Measurements from ENCODE around the gene HTT.

The HTT gene

DNA sequence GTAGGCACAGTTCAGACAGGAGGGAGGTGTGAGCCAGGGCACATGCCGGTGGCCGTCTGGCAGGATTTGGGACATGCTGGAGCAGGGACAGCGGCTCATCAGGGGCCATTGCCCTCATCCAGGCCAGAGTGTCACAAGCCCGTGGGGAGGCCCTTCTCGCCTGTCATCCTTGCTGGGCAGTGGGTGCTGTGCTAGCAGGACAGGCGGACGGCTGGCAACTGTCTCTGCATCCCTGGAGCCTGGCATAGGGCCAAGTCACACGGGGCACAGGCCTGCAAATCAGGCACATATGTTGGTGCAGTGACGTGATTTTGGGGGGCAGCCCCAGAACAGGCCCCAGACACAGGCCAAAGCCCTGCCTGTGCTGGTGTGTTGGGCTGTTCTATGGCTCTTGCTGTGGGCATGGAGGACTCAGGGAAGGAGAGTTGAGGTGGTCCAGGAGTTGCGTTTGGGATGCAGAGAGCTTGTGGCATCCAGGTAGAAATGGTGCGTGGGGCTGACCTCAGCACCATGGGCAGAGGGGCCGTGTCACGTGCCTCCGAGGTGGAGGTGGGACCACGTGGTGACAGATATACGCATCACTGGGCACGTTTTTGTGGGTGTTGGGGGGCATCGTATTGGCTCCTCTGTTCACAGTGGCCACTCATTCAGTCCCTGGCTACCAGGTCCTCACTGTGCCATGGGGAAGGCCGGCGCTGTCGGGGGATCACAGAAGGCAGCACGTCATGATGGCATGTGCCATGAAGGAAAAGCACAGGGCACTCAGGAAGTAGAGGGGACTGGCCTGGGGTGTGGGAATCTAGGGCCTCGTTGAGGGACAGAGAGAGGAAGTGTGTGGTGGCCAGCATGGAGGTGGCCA, 159.9 kb downstream of the HTT start:
- no peak for DNase-seq (ENCODE audit: low read depth)

DNA sequence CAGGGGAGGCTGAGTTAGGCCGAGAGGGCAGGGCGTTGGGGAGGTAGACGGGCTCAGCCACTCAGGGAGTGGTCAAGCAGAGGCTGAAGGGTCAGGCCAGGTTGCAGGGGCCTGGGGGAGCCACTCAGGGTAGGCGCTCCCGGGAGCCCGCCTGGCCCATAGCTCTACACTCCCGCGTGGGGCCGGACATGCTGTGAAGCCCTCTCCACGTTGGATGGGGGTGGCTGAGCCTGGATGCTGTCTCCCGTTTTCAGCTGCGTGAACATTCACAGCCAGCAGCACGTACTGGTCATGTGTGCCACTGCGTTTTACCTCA, 160.5 kb downstream of the HTT start:
- no peak for DNase-seq (ENCODE audit: low read depth)

DNA sequence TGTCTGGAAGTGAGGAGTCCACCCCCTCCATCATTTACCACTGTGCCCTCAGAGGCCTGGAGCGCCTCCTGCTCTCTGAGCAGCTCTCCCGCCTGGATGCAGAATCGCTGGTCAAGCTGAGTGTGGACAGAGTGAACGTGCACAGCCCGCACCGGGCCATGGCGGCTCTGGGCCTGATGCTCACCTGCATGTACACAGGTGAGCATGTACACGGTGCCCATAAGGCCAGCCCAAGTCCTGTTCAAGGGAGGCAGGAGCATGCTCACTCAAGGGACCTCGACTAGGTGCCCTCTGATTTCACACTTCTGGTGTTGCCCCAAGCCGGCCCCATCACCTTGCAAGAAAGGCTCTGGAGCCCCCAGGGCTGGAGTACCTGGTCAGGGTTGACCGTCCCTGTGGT, 161.1 kb downstream of the HTT start:
- no peak for DNase-seq (ENCODE audit: low read depth)

DNA sequence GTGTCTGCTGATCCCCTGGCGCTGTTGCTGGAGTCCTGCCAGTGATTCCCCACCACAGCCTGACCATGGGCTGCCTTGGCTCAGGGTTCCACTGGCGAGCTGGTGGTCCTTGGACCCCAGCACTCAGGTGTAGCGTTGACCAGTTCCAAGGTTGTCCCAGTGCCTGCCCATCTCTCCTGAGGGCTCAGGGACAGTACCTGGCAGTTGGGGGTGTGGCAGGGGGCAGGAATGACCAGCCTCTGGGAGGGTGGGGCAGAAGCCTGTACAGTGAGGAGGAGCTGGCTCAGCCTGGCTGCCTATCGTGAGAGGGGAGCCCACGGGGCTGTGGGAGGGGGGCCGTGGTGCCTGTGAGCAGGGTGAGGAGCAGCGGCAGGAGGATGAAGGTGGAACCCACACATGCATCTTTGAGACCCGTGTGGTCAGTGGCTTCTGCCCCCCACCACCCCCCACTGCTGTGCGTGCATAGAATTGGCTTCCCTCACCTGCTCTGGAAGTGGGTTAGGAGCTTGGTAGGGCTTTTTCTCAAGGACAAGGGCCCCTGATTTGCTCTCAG, 161.9 kb downstream of the HTT start:
- DNase-seq (ENCODE audit: low read depth) = no peak

DNA sequence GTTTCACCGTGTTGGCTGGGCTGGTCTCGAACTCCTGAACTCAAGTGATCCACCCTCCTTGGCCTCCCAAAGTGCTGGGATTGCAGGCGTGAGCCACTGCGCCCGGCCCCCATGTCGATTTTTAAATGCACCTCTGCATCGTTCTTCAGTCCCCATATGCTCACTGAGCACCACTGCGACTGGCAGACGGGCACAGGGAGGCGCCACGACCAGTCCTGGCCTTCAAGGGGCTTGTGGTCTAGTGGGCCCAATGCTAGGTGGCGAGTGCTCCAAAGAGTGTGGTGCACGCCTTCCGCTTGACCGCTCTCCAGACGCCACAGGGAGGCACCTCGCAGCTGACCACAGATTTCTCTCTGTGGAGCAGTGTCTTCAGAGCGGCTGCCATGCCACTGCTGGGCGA, 162.8 kb downstream of the HTT start:
- no peak for DNase-seq (ENCODE audit: low read depth)

DNA sequence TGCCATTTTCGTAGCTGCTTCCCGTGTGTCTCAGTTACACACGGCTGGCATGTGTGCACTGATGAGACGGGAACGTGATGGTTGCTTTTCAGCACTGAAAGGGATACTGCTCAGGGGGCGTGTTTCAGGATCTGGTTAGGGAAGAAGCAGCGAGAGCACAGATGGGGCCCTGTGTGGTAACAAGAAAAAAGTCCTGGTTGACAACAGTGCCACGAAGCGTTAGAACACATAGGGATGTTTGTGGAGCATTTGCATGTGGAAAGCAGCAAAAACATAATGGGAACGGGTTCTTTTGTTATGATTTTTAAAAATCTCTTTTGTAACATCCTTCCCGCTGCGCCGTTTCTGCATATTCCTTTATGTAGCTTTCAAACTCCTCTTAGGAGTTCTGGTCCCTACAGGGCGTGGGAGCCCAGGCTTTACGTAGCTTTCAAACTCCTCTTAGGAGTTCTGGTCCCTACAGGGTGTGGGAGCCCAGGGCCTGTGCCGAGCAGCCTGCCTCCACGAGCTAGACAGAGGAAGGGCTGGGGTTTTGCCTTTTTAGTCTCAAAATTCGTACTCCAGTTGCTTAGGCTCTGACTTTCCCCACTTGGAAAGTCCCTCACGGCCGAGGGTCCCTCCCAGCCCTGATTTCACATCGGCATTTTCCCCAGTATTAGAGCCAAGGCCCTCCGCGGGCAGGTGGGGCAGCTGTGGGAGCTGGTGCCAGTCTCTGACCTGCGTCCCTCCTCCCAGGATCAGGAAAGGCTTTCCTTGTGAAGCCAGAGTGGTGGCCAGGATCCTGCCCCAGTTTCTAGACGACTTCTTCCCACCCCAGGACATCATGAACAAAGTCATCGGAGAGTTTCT, 163.5 kb downstream of the HTT start:
- no peak for DNase-seq (ENCODE audit: low read depth)

DNA sequence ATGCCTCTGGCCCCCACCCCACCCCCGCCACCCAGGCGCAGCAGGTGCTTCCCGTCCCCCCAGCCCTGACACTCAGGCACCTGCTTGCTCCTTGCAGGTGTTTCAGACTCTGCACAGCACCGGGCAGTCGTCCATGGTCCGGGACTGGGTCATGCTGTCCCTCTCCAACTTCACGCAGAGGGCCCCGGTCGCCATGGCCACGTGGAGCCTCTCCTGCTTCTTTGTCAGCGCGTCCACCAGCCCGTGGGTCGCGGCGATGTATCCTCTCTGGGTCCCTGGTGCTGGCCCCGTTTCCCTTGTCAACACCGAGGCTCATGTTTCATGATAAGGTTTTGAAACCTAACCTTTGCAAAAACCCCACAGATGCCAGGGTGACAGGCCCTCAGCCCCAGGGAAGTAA, 164.2 kb downstream of the HTT start:
- no peak for DNase-seq (ENCODE audit: low read depth)

DNA sequence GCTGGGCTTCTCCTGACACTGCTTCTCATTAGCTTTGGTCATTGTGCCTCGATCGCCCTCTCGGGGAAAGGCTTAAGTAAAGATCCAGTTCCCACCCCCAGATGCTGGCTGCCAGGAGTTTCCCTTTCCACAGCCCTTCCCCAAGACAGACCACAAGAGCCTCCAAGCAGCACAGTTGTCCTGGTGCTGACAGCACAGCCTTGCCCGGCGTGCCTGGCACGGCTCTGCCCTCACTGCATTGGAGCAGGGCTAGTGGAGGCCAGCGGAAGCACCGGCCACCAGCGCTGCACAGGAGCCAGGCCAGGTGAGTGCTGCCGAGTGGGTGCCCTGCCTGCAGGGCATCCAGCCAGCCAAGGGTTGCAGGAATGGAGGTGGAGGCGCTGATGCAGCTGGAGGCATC, 164.8 kb downstream of the HTT start:
- no peak for DNase-seq (ENCODE audit: low read depth)

DNA sequence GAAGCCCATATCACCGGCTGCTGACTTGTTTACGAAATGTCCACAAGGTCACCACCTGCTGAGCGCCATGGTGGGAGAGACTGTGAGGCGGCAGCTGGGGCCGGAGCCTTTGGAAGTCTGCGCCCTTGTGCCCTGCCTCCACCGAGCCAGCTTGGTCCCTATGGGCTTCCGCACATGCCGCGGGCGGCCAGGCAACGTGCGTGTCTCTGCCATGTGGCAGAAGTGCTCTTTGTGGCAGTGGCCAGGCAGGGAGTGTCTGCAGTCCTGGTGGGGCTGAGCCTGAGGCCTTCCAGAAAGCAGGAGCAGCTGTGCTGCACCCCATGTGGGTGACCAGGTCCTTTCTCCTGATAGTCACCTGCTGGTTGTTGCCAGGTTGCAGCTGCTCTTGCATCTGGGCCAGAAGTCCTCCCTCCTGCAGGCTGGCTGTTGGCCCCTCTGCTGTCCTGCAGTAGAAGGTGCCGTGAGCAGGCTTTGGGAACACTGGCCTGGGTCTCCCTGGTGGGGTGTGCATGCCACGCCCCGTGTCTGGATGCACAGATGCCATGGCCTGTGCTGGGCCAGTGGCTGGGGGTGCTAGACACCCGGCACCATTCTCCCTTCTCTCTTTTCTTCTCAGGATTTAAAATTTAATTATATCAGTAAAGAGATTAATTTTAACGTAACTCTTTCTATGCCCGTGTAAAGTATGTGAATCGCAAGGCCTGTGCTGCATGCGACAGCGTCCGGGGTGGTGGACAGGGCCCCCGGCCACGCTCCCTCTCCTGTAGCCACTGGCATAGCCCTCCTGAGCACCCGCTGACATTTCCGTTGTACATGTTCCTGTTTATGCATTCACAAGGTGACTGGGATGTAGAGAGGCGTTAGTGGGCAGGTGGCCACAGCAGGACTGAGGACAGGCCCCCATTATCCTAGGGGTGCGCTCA, 165.8 kb downstream of the HTT start:
- no peak for DNase-seq (ENCODE audit: low read depth)

DNA sequence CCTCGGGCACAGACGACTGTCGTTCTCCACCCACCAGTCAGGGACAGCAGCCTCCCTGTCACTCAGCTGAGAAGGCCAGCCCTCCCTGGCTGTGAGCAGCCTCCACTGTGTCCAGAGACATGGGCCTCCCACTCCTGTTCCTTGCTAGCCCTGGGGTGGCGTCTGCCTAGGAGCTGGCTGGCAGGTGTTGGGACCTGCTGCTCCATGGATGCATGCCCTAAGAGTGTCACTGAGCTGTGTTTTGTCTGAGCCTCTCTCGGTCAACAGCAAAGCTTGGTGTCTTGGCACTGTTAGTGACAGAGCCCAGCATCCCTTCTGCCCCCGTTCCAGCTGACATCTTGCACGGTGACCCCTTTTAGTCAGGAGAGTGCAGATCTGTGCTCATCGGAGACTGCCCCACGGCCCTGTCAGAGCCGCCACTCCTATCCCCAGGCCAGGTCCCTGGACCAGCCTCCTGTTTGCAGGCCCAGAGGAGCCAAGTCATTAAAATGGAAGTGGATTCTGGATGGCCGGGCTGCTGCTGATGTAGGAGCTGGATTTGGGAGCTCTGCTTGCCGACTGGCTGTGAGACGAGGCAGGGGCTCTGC, 166.5 kb downstream of the HTT start:
- no peak for DNase-seq (ENCODE audit: low read depth)

DNA sequence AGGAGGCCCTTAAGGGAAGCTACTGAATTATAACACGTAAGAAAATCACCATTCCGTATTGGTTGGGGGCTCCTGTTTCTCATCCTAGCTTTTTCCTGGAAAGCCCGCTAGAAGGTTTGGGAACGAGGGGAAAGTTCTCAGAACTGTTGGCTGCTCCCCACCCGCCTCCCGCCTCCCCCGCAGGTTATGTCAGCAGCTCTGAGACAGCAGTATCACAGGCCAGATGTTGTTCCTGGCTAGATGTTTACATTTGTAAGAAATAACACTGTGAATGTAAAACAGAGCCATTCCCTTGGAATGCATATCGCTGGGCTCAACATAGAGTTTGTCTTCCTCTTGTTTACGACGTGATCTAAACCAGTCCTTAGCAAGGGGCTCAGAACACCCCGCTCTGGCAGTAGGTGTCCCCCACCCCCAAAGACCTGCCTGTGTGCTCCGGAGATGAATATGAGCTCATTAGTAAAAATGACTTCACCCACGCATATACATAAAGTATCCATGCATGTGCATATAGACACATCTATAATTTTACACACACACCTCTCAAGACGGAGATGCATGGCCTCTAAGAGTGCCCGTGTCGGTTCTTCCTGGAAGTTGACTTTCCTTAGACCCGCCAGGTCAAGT, 167.5 kb downstream of the HTT start:
- no peak for DNase-seq (ENCODE audit: low read depth)

DNA sequence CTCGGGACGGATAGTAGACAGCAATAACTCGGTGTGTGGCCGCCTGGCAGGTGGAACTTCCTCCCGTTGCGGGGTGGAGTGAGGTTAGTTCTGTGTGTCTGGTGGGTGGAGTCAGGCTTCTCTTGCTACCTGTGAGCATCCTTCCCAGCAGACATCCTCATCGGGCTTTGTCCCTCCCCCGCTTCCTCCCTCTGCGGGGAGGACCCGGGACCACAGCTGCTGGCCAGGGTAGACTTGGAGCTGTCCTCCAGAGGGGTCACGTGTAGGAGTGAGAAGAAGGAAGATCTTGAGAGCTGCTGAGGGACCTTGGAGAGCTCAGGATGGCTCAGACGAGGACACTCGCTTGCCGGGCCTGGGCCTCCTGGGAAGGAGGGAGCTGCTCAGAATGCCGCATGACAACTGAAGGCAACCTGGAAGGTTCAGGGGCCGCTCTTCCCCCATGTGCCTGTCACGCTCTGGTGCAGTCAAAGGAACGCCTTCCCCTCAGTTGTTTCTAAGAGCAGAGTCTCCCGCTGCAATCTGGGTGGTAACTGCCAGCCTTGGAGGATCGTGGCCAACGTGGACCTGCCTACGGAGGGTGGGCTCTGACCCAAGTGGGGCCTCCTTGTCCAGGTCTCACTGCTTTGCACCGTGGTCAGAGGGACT, 168.8 kb downstream of the HTT start:
- DNase-seq (ENCODE audit: low read depth) = no peak

DNA sequence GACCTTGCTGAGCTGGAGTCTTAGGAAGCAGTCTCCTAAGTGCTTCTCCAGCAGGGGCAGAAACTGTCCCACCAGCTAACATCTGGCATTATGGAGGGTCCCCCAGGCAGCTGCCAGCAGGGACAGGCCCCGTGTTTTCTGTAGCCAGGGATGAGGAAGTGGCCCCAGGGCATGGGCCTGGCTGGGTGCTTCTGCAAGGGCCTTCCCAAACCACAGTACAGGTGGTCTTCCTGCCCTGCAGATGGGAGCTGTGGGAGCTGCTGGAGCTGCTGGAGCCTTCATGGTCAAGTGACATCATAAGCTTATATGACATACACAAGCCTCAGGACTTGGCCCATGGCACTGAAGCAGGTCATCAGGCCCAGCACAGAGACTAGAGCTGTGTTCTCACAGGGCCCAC, 169.5 kb downstream of the HTT start:
- no peak for DNase-seq (ENCODE audit: low read depth)

DNA sequence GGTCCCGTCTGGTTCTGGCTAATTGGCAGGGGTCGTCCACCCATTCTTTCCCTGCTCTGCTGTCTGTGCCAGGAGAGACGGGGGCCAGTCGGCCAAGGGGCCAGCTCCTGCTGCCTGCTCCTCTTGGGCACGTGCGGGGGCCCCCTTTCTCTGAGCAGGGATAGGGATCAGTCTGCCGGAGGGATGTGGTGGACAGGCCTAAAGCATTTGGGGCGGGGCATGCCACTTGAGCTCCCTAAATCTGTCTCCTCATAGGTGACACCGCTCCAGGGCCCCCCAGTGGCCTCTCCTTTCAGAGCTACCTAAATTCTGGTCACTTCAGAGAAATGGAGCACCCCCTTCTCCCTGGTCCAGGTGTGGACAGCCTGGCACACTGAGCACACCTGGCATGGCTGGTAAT, 170.3 kb downstream of the HTT start:
- DNase-seq (ENCODE audit: low read depth) = no peak

DNA sequence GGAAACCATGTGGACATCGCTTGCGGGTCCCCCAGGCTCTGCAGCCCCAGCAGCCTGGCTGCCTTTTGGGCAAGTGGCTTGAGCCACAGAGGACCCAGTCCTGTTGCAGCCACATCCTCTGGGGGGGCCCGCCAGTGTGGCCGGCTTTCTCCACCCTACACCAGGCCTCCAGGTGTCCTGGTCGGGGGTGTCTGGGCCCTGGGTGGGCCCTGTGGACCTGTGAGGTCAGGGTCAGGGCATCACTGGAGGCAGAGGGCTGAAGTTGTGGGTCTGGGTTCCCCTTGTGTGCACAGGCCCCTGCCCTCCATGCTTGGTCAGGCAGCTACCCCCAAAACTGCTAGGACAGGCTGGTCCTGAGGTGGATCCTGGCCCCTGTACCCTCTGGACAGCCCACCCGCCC, 171.2 kb downstream of the HTT start:
- DNase-seq (ENCODE audit: low read depth) = no peak

DNA sequence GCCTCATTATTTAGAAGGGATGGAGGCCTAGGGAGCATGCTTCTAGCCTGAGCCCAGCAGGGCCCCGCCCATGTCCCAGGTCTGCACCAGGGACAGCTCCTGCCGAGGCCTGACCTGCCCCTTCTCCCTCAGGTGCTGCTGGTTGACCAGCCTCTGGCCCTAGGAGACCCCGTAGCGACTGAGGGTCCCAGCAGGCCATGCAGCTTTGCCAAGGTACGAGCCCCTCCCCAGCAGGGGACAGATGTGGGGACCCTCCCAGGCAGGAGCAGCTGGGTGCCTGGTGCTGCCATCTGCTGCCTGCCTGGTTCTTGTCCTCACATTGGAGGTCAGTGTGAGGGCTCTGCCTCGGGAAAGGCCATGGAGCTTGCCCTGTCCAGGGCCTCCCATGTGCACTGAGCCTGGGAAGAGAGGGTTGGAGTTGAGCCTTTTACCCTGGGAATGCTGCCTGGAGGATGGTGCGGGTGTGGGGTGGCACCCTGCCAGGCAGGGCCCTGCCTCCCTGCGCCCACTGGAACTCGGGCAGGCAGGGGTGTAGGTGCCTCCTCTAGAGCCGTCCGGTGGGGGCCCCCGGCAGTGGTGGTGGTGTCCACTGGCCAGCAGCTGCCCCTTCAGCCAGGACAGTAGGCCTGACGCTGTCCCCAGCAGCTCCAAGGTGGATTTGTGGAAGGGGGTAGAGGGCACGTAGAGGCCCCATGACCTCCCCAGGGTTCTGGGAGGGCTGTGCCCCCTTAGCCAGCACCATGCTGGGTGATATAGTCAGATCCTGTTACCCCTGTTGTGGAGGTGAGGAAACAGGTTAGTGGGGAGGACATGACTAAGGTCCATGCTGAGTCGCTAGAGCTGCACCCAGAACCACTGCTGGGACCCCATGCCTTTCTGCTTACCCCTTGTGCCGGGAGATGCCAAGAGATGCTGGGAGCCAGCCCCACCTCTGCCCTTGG, 172.2 kb downstream of the HTT start:
- DNase-seq (ENCODE audit: low read depth) = no peak

DNA sequence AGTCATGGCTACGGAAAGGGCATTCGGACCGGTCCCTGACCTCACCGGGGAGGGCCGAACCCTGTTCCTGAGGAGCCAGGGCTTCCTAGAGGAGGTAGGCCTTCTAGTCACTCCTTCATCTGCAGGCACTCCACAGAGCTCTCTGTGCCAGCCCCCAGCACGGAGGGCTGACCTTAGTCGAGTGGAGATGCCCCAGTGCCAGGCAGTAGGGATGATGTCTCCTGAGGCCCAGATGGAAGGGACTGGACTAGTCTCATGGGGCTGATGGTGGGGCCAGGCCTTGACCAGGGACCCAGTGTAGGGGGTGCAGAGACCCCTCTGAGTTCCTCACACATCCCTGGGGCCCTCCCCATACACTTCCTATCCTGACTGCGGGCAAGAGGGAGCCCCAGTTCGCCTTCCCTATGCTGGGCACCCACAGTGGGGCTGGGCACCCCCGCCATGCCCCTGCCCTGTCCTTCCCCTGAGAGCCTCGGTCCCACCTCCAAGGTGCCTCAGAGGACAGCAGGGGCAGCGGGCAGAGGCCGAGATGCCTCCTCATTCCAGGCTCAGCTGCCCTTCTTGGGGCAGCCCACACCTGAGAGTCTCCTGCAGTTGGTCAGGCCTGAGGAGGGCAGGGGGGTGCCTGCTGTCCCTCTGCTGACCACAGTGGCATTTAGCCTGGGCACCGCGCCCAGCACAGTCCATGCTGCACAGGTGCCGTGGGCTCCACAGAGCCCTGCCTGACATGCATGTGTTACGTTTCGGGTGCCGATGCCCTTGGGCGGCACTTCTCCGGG, 173.1 kb downstream of the HTT start:
- DNase-seq (ENCODE audit: low read depth) = no peak

DNA sequence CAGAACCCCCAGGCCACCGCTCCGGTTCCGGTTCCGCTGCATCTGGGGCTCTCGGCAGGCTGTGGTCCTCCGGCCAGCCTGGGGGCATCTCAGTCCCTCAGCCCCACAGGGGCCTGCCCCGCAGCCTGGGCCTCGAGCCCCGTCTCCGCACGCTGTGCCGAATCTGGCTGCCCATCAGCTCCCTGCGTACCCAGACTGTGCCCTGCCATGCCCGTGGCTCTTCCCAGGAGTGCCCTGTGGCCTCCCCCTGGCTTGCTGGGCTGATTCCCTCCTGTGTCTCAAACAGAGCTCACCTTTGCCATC, 173.6 kb downstream of the HTT start:
- no peak for DNase-seq (ENCODE audit: low read depth)

Data from stimulated activated CD8-positive, alpha-beta memory T cell treated with anti-CD3 and anti-CD28 coated beads, Interleukin-15, amount 100 ng/mL, for 24 hours (primary cell).